GM15510 (cell line): Measurements from ENCODE around the gene AKR1C1.
"Not testable (repeated sequence)": the region's sequence is repeated elsewhere in the genome, so short reads cannot be mapped to it uniquely, and the experiment has no call there.

Experiments
- POLR2A ChIP-seq: IDR thresholded peaks from 3 replicates; pipeline ENCODE4 v1.6.1; 2011; ENCODE audit warnings: borderline replicate concordance; ENCODE audit not compliant: insufficient read length; ENCODE audit errors: extremely low read depth

Gene AKR1C1

GRCh38 chr10:4998671-4999070 is 35.5 kb downstream of the AKR1C1 start:
- TF ChIP-seq POLR2A, result no peak

DNA sequence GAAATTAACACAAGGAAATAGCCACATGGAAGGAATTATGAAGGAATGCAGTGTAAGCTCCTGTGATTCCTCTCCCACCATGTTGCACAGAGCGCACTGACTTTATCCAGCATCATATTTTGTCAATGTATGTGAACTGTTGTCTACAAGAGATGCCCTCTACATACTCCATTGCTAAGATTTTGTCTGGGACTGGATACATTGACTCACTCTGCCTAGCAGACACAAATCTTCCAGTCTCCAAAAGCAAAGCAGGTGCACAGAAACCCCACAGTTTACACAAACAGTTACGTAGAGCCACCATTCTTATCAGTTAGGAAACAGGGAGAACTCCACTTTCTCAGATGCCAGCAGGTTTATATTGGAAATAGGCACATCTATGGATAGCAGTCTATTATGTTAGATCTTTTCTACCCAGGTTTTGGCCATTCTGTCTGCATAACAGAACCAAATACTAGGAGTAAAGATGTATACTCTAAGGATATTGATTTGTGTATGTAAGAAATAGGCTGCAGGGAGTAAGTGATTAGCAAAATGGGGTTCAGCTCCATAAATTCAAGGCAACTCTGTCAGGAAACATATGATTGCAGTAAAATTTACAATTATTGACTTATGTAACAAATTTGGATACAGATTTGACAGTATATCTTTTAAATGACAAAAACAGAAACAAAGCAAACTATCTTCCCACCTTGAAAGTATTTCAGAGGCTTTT is 39.0 kb downstream of the AKR1C1 start:
- TF ChIP-seq POLR2A, result no peak

- not testable (repeated sequence) for TF ChIP-seq POLR2A
Observed at GRCh38 chr10:5003127-5004029, 40.2 kb downstream of the AKR1C1 start, which contains the start of gene AKR1C2. TSS of gene AKR1C2 (minus strand) at chr10:5003857. CDS start at chr10:5003835, 22 bp downstream.

DNA sequence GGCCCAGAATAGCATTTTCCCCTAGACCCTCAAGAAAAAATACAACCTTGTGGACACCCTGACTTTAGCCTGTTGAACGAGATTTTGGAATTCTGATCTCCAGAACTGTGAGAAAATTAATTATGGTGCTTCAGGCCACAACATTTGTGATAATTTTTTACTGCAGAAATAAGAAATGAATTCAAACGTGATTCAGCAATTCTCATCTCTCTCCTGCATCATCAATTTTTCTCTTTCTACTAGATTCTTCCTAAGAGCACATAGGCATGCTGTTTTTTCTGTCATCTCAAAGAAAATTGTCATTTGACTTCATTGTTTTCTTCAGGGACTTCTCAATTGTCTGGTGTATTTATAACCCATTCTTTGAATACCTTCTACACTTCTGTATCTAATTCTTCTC is 49.4 kb downstream of the AKR1C1 start:
- no peak for TF ChIP-seq POLR2A

DNA sequence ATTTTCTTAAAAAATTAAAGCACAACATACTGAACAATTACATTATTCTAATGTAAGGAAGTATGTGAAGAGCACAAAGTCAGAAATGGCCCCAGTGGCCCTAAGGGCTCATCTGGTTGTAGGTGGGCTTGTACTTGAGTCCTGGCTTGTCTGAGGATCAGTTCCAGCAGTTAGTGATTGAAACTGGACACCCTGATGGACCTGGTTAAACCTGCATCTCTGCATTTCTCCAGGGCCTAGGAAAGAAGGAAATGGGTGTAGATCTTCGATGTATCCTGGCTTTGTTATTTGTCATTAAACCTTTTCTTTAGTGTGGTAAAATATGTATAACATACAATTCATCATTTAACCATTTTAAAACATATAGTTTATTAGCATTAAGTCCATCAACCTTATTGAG is 50.2 kb downstream of the AKR1C1 start:
- no peak for TF ChIP-seq POLR2A

DNA sequence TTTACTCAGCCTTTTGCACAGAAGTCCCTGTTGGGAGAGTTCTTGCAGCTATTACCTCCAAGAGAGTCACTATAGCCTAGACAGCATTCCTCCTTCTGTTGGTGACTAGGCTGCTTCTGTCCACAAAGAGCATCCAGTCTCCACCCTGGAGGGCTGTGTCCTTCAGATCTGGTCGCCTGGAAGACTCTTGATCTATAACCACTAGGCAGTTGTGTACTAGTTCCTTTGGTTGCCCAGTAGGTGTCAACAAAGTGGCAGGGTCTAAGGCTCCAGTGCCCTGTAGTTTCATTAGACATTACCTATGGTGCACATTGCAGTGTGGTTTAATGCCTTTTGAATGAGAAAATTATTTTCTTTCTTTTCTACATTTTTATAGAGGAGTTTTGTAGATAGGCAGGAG is 51.7 kb downstream of the AKR1C1 start:
- no peak for TF ChIP-seq POLR2A

GRCh38 chr10:5018134-5018533 is 54.9 kb downstream of the AKR1C1 start:
- no peak for TF ChIP-seq POLR2A

DNA sequence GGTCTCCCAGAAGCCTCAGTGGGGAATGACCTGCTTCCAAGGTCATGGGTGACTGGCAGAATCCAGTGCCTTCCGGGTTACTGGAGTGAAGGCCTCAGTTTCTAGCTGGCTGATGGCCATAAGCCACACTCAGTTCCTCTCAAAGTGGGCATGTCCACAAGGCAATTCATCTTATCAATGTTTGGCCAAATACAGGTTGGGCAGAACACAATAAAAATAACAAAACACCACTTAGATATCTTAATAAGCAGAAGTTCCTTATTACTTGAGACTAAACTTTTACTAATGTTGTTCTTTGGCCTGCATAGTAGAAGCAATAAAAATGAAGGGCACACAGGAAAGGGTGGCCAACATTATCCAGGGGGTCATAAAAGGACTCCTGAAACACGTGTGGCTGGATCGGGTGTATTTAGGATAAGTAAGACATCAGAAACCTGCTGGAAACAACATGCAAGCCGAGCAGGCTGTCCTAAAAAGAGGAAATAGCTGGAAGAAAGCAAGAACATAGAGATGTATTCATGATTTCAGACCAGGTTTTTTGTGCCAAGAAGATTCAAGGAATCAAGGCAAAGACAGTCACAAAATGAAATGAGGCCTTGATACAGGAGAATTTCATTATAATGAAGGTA is 60.1 kb downstream of the AKR1C1 start:
- no peak for TF ChIP-seq POLR2A

GRCh38 chr10:5030989-5031388 is 67.8 kb downstream of the AKR1C1 start:
- TF ChIP-seq POLR2A, result no peak
